Measurements from ENCODE around the gene OPRD1.
A peak's percentile ranks its signal among the peaks of the same experiment; 100 is the strongest.

The OPRD1 gene

GRCh38 chr1:28909198-28909597 is 97.2 kb downstream of the OPRD1 start:
- no peak for DNase-seq (ENCODE audit: low read depth in 2 of 2)

DNA sequence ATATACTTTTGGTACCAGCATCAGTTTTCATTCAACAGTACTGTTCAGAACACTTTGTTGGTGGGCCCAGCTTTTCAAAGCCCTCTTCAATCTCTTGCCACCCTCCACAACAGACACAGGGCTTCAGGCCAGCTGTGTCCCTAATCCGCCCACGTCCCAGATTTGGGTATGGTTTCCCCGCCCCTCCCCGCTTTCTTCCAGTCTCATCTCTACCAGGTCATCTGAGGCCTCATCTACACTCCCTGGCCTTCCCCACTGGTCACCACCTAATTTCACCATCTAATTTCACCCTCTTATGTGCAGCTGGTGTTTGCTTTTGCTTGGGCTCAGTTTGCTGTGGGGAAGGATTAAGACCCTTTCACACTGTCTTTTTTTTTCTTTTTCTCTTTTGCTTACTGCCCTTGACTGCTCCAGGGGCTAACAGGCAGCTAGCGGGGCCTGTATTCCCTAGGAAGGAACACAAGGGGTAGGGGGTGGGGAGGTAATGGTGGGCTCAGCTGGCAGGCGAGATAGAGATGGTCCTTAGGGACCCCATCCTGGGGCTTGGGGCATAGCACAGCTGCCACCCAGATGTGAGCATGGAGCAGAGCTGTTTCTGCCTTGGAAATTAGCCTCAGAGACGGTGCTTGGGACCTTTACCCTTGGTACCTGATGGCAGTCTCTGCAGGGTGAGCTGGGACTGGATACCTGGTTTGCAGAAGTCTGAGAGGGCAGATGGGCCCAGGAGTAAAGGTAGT is 98.6 kb downstream of the OPRD1 start:
- DNase-seq (ENCODE audit: low read depth in 2 of 2), result no peak

DNA sequence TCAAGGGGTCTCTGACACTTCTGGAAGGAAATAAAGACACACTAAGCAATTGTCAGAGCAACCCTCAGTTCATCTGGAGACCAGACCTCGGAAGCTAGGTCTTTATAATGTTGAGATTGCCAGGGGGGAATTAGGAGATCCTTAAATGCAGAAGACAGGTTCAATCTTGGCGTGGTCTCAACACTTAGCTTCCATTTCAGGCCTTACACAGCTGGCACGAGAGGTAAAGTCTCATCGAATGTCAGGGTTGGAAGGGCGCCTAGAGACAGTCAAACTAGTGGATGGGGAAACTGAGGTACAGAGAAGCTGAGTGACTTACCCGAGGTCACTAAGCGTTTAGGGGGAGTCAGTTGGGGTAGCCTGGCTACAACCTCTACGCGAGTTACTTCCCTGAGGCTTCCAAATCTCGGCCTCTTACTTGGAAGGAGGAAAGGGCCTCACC is 101.8 kb downstream of the OPRD1 start:
- DNase-seq (ENCODE audit: low read depth in 2 of 2), result no peak

GRCh38 chr1:28914228-28915030 is 102.5 kb downstream of the OPRD1 start, which contains the start of gene EPB41:
EPB41 (plus strand) TSS chr1:28914569; CDS start chr1:28987438, 72,869 bp downstream.
- peak; percentile 89 to 91 for DNase-seq (ENCODE audit: low read depth in 2 of 2)

DNA sequence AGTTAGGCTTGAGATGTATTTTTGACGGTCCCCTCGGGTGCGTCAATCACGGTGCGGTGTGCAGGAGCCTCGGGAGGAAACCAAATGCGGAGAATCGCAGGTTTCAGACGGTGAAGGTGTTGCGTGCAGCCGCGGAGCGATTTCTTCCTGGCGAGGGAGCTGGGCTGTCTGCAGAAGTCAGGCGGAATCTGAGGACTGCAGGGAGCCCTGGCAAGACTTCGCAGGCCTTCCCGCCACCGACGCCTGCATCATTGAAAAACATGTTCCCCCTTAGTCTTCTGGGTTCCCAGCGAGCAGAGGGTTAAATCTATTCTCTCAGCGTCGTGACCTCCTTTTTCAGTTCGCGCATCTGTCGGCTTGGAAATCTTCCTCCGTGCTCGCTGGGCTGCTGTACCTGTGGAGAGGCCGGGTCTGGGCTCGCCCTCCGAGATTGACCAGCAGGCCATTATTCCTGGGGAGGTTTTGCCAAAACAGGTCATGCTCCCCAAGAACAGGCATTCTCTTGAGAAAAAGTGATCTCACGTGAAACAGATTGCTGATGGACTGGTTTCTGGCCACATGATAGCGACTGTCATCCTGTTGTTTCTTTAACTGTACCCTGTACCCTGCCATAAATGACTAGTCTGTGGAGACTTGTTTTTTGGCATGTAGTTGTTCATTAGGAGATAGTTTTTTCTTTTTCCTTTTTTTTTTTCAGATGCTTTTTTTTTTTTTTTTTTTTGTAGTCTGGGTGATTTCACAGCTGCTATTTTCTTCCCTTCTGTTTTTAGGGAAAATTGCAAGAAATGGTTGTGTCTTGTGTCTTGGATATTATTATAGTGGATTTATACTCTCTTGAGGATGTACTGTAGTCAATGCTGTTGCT is 103.3 kb downstream of the OPRD1 start:
- peak; percentile 20 to 24 for DNase-seq (ENCODE audit: low read depth in 2 of 2)

DNA sequence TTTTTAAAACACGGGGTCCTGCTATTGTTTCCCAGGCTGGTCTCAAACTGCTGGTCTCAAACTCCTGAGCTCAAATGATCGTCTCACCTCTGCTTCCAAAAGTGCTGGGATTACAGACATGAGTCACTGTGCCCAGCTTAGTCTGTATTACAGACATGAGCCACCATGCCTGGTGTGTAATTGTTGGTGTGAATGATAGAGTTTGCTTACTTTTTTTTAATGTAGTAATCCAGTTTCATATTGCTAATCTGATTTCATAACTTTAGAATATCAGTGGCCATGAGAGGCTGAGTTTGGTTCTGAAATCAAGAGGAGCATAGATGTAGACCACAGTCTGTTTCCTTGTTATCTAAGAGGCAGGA is 105.8 kb downstream of the OPRD1 start:
- DNase-seq (ENCODE audit: low read depth in 2 of 2), result no peak

Data from stimulated activated CD8-positive, alpha-beta memory T cell treated with anti-CD3 and anti-CD28 coated beads, Interleukin-2, amount 100 ng/mL, for 48 hours (primary cell).